Endothelial cell of umbilical vein (primary cell): ENCODE results near the gene FAM193A. TPM values are rescaled to one million over a fixed set of nuclear protein-coding genes. Genes with fewer than 3 reads are reported as not detected.
"Not testable (repeated sequence)": the region's sequence is repeated elsewhere in the genome, so short reads cannot be mapped to it uniquely, and the experiment has no call there.

Source experiments
- BruUV-seq: library from RNA; stranded (reverse); fragments of 400-500 nt; replicated peaks from 2 replicates; lab custom pipeline; 2021; lab: Mats Ljungman, UMichigan
- CTCF ChIA-PET: fragments of 300-600, 350-600 bp; sonication (Branson Sonifier 250); formaldehyde crosslinking; loops from one replicate; lab custom pipeline; 2021; ENCODE audit warnings: antibody characterized with exemption, inconsistent platforms; lab: Charles Lee
- POLR2A ChIA-PET: fragments of 300-600, 350-600 bp; sonication (Branson Sonifier 250); formaldehyde crosslinking; loops from one replicate; lab custom pipeline; 2021; ENCODE audit warnings: antibody characterized with exemption, inconsistent platforms; lab: Charles Lee
- DNase-seq: peaks from one replicate; pipeline ENCODE4 v3.0.0-alpha.2; 2011; ENCODE audit warnings: low read depth, low spot score
- FAIRE-seq: peaks from 2 replicates; lab custom pipeline; 2011; peaks lifted over from hg19 to GRCh38; lab: Jason Lieb, UNC
- H2AFZ ChIP-seq: 2 replicates; pipeline ENCODE4 v1.6.0; 2012; ENCODE audit warnings: low read depth, low read length, control low read depth, inconsistent platforms
- H3K27ac ChIP-seq: 2 replicates; pipeline ENCODE4 v1.5.1; 2011; ENCODE audit warnings: low read depth, mild to moderate bottlenecking, control low read depth, low read length, moderate library complexity; ENCODE audit not compliant: insufficient read depth
- H3K27me3 ChIP-seq, 2 experiments: 2 replicates each; pipeline versions ENCODE4 v1.6.0 to v1.6.1; 2011; ENCODE audit warnings: low read length in 2 of 2, mixed read lengths in 1 of 2; ENCODE audit not compliant: control insufficient read depth in 2 of 2, insufficient read depth in 2 of 2
- H3K36me3 ChIP-seq, 2 experiments: 2 replicates in 1 of 2; 3 replicates in 1 of 2; pipeline ENCODE4 v1.5.1; 2011; ENCODE audit warnings: low read length in 2 of 2, mild to moderate bottlenecking in 1 of 2, moderate library complexity in 1 of 2; ENCODE audit not compliant: control insufficient read depth in 2 of 2, insufficient read depth in 2 of 2; ENCODE audit errors: extremely low read depth in 1 of 2
- H3K4me1 ChIP-seq: 3 replicates; pipeline ENCODE4 v1.5.1; 2011; ENCODE audit warnings: mild to moderate bottlenecking, low read length; ENCODE audit not compliant: control insufficient read depth, insufficient read depth; ENCODE audit errors: extremely low read depth
- H3K4me2 ChIP-seq: 2 replicates; pipeline ENCODE4 v1.6.1; 2011; ENCODE audit warnings: low read length, control low read depth, mixed read lengths; ENCODE audit not compliant: insufficient read depth
- H3K4me3 ChIP-seq, 3 experiments: fragments of 200-600 bp in 1 of 3; sonication (generic), shearing (Covaris generic) in 1 of 3; replicated peaks in 1 of 3; 2 replicates each; pipeline ENCODE4 v1.5.1; 2011 to 2016; ENCODE audit warnings: control low read depth in 3 of 3, low read length in 3 of 3, mild to moderate bottlenecking in 2 of 3, inconsistent platforms in 1 of 3, low read depth in 1 of 3, moderate library complexity in 1 of 3; ENCODE audit not compliant: insufficient read depth in 1 of 3
- H3K79me2 ChIP-seq: 2 replicates; pipeline ENCODE4 v1.6.0; 2012; ENCODE audit warnings: low read length, inconsistent platforms; ENCODE audit not compliant: control insufficient read depth, insufficient read depth
- H3K9ac ChIP-seq: replicated peaks from 2 replicates; pipeline ENCODE3; 2011; ENCODE audit warnings: low read length, control low read depth; ENCODE audit not compliant: insufficient read depth; ENCODE audit errors: extremely low read depth
- H3K9me1 ChIP-seq: replicated peaks from 3 replicates; pipeline ENCODE4 v1.6.0; 2011; ENCODE audit warnings: mild to moderate bottlenecking, low read length; ENCODE audit not compliant: control insufficient read depth, insufficient read depth; ENCODE audit errors: extremely low read depth
- H3K9me3 ChIP-seq: replicated peaks from 2 replicates; pipeline ENCODE4 v1.5.1; 2012; ENCODE audit warnings: low read length, inconsistent platforms; ENCODE audit not compliant: control insufficient read depth, insufficient read depth
- H4K20me1 ChIP-seq: replicated peaks from 2 replicates; pipeline ENCODE3; 2011; ENCODE audit warnings: mild to moderate bottlenecking, low read length; ENCODE audit not compliant: control insufficient read depth, insufficient read depth; ENCODE audit errors: extremely low read depth
- CTCF ChIP-seq, 2 donors: IDR thresholded peaks; 1 replicate in 1 of 2; 2 replicates in 1 of 2; pipeline ENCODE4 v1.5.1; 2011; ENCODE audit warnings: low read length in 2 of 2, mild to moderate bottlenecking in 2 of 2, moderate library complexity in 2 of 2, control low read depth in 1 of 2, inconsistent platforms in 1 of 2, low read depth in 1 of 2; ENCODE audit not compliant: insufficient read depth in 1 of 2; ENCODE audit errors: extremely low read depth in 1 of 2
- EZH2 ChIP-seq: IDR thresholded peaks from 2 replicates; pipeline ENCODE4 v1.6.1; 2012; ENCODE audit warnings: borderline replicate concordance, low read depth, mild to moderate bottlenecking, moderate library complexity, low read length, inconsistent platforms; ENCODE audit not compliant: severe bottlenecking
- FOS ChIP-seq: IDR thresholded peaks from 2 replicates; pipeline ENCODE4 v1.6.1; 2011; ENCODE audit warnings: mild to moderate bottlenecking, low read length, moderate library complexity, borderline replicate concordance; ENCODE audit not compliant: insufficient read depth
- GATA2 ChIP-seq: IDR thresholded peaks from 2 replicates; pipeline ENCODE4 v1.7.0; 2011; ENCODE audit warnings: low read depth, mild to moderate bottlenecking, moderate library complexity, mixed read lengths, low read length; ENCODE audit not compliant: insufficient read length, insufficient read depth
- JUN ChIP-seq: IDR thresholded peaks from 2 replicates; pipeline ENCODE4 v1.6.1; 2011; ENCODE audit warnings: borderline replicate concordance, low read depth; ENCODE audit not compliant: insufficient read length, insufficient read depth
- MYC ChIP-seq: IDR thresholded peaks from one replicate; pipeline ENCODE4 v1.6.1; 2011; ENCODE audit warnings: mild to moderate bottlenecking, low read depth, low read length
- POLR2A ChIP-seq: IDR thresholded peaks from 2 replicates; pipeline ENCODE4 v1.6.1; 2012; ENCODE audit warnings: low read depth, mild to moderate bottlenecking, control low read depth, low read length
- POLR2AphosphoS5 ChIP-seq: IDR thresholded peaks from 2 replicates; pipeline ENCODE4 v1.6.1; 2012; ENCODE audit warnings: low read depth, mild to moderate bottlenecking, control low read depth, low read length, moderate library complexity; ENCODE audit not compliant: insufficient read depth
- dilution Hi-C: fragments of 300-500 bp; cut with MboI; formaldehyde crosslinking; loops from one replicate; pipeline ENCODE4 v1.15.0; 2019; ENCODE audit warnings: low sequenced_read_pairs; ENCODE audit not compliant: extremely low pct_ligation_motif_present
- intact Hi-C: fragments of 100-400 bp; cut with micrococcal nuclease; formaldehyde crosslinking; loops from one replicate; pipeline ENCODE4 v1.10.0; 2022
- polyA plus RNA-seq, 4 experiments: library from polyadenylated mRNA; depleted of rRNA in 3 of 4; stranded (reverse) in 3 of 4; unstranded in 1 of 4; fragments of >200 nt; gene quantifications; 2 replicates each; pipeline versions ENCODE4 v1.2.1 to v1.2.3, GENCODE V29; 2011 to 2012; ENCODE audit warnings: missing spikeins in 1 of 4
- total RNA-seq: library from RNA; stranded (reverse); gene quantifications from 2 replicates; pipeline ENCODE4 v1.2.3, GENCODE V29; 2021
- TF ChIP-seq, protein P1 (sequence below): IDR thresholded peaks from 2 replicates; pipeline ENCODE4 v1.6.1; 2011; ENCODE audit not compliant: insufficient read depth, insufficient read length

FAM193A gene
- total and polyA plus RNA-seq, 2 donors (not counting 3 experiments of a cell fraction or from before 2014, with no cell fraction given) = 12.3 to 32.1 TPM

DNA sequence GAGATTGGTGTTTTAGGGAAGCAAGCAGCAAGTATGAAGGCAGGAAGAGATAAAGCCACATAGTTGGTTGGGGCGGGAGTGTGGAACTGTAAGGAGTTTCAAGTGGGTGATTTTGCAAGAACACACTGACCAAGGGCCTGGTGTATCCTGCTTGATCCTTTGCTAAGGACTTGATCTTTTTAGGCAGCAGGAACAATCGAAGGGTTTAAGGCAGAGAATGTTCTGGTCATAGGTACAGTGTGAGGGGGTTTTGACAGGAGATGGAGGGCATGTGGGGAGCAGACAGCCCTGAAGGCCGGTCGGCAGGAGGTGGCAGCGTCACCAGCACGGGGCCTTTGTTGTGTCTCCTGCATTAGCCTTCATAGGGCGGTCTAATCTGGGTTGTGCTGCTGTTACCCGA, 54.7 kb downstream of the FAM193A start:
- intact Hi-C loops (no loop called here), dilution Hi-C loops (no loop called here)
- no peak for FAIRE-seq
- H3K36me3 ChIP-seq = peaks cover 0 to 3% of the 10 kb centered on the region in 2 experiments
- TF ChIP-seq EZH2 = no peak
- TF ChIP-seq CTCF (IDR thresholded peaks at IDR 0.05; ENCODE audit: extremely low read depth in 1 of 2, insufficient read depth in 1 of 2, low read depth in 1 of 2, low read length in 2 of 2) = no peak
- TF ChIP-seq, protein P1, sequence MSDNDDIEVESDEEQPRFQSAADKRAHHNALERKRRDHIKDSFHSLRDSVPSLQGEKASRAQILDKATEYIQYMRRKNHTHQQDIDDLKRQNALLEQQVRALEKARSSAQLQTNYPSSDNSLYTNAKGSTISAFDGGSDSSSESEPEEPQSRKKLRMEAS = no peak
- no peak for TF ChIP-seq POLR2A
- no peak for TF ChIP-seq JUN
- no peak for TF ChIP-seq FOS
- TF ChIP-seq GATA2 = no peak
- TF ChIP-seq MYC = no peak
- no peak for TF ChIP-seq POLR2AphosphoS5
- H3K27ac ChIP-seq = no peak overlapping the region
- H3K9me3 ChIP-seq = no peaks in the 10 kb centered on the region
- H3K4me3 ChIP-seq = no peak overlapping the region
- H3K79me2 ChIP-seq = peaks cover 92% of the 10 kb centered on the region
- H4K20me1 ChIP-seq = peaks cover 5% of the 10 kb centered on the region
- H3K4me1 ChIP-seq = no peaks in the 10 kb centered on the region
- H3K27me3 ChIP-seq = no peaks in the 10 kb centered on the region
- H3K9ac ChIP-seq = no peak overlapping the region
- no peak overlapping the region for H3K4me2 ChIP-seq
- peak; percentile 31 for DNase-seq
- H3K9me1 ChIP-seq = no peaks in the 10 kb centered on the region
- ChIA-PET POLR2A (no interaction called here), CTCF (no interaction called here)
- no TSS peak for BruUV-seq
- no peak overlapping the region for H2AFZ ChIP-seq

DNA sequence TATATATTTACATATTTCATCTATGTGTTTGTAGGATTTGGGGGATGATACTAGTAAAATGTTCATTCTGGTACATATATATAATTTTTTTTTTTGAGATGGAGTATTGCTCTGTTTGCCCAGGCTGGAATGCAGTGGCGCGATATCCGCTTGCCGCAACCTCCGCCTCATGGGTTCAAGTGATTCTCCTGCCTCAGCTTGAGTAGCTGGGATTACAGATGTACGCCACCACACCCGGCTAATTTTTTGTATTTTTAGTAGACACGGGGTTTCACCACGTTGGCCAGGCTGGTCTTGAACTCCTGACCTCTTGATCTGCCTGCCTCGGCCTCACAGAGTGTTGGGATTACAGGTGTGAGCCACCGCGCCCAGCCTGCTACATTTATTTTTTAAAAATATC, 55.6 kb downstream of the FAM193A start:
- H3K27me3 ChIP-seq, H3K9me3 ChIP-seq, POLR2A ChIA-PET, intact Hi-C loops, H3K9ac ChIP-seq, BruUV-seq, DNase-seq, FAIRE-seq, dilution Hi-C loops, H3K9me1 ChIP-seq, H3K36me3 ChIP-seq, H3K4me3 ChIP-seq, H3K27ac ChIP-seq, H3K4me2 ChIP-seq, H3K4me1 ChIP-seq, H2AFZ ChIP-seq, H4K20me1 ChIP-seq: not testable (repeated sequence)
- peaks cover 92% of the 10 kb centered on the region for H3K79me2 ChIP-seq
- CTCF ChIA-PET = interaction anchor here (0.9 to 1.0 kb wide), 2 partner anchors 15 to 372 kb away, joined by 3 to 4 read pairs; no protein-coding TSS in a partner anchor
